HEK293T (cell line): ENCODE data around the gene DLX6.
A peak's percentile ranks its signal among the peaks of the same experiment; 100 is the strongest.
"Not testable (repeated sequence)": the region's sequence is repeated elsewhere in the genome, so short reads cannot be mapped to it uniquely, and the experiment has no call there.

Source experiments
- CTCF ChIA-PET: fragments of 350-600 bp; formaldehyde crosslinking; extraction: SDS; loops from one replicate; lab custom pipeline; 2021; ENCODE audit warnings: antibody characterized with exemption, inconsistent platforms; lab: Yijun Ruan, JAX
- POLR2A ChIA-PET: fragments of 350-600 bp; formaldehyde crosslinking; extraction: SDS; loops from one replicate; lab custom pipeline; 2020; ENCODE audit warnings: antibody characterized with exemption, inconsistent platforms; lab: Yijun Ruan, JAX
- DNase-seq: peaks from one replicate; pipeline ENCODE4 v3.0.0; 2012; ENCODE audit warnings: mixed read lengths; ENCODE audit errors: extremely low spot score
- ARNT ChIP-seq: fragments of 450-650 bp; IDR thresholded peaks from 2 replicates; pipeline ENCODE4 v1.6.1; 2017; ENCODE audit warnings: mild to moderate bottlenecking
- BHLHE40 ChIP-seq: fragments of 450-650 bp; IDR thresholded peaks from 2 replicates; pipeline ENCODE4 v1.6.1; 2016; ENCODE audit warnings: mild to moderate bottlenecking, moderate library complexity, borderline replicate concordance
- CTBP1 ChIP-seq: fragments of 450-650 bp; IDR thresholded peaks from 2 replicates; pipeline ENCODE4 v1.6.1; 2016; ENCODE audit warnings: borderline replicate concordance
- ELF4 ChIP-seq: fragments of 450-650 bp; IDR thresholded peaks from 2 replicates; pipeline ENCODE4 v1.6.1; 2017; ENCODE audit warnings: antibody characterized with exemption
- FOXA1 ChIP-seq: fragments of 450-650 bp; IDR thresholded peaks from 2 replicates; pipeline ENCODE4 v1.6.1; 2016; ENCODE audit warnings: mild to moderate bottlenecking
- FOXK2 ChIP-seq: fragments of 450-650 bp; IDR thresholded peaks from 2 replicates; pipeline ENCODE4 v1.6.1; 2016; ENCODE audit warnings: mild to moderate bottlenecking
- FOXM1 ChIP-seq: fragments of 450-650 bp; IDR thresholded peaks from 2 replicates; pipeline ENCODE4 v1.6.1; 2017; ENCODE audit warnings: mild to moderate bottlenecking, borderline replicate concordance
- HDGF ChIP-seq: fragments of 450-650 bp; IDR thresholded peaks from 2 replicates; pipeline ENCODE4 v1.6.1; 2017; ENCODE audit warnings: antibody characterized with exemption, borderline replicate concordance
- L3MBTL2 ChIP-seq: fragments of 450-650 bp; conservative IDR thresholded peaks from 2 replicates; pipeline ENCODE4 v1.6.1; 2016; ENCODE audit warnings: mild to moderate bottlenecking
- LEF1 ChIP-seq: fragments of 450-650 bp; IDR thresholded peaks from 2 replicates; pipeline ENCODE4 v1.6.1; 2017; ENCODE audit warnings: mild to moderate bottlenecking, borderline replicate concordance
- NFRKB ChIP-seq: fragments of 450-650 bp; IDR thresholded peaks from 2 replicates; pipeline ENCODE4 v1.6.1; 2016; ENCODE audit warnings: mild to moderate bottlenecking, moderate library complexity
- SP1 ChIP-seq: fragments of 450-650 bp; IDR thresholded peaks from 2 replicates; pipeline ENCODE4 v1.6.1; 2017
- SUZ12 ChIP-seq: fragments of 450-650 bp; IDR thresholded peaks from 2 replicates; pipeline ENCODE4 v1.6.1; 2016; ENCODE audit warnings: mild to moderate bottlenecking
- TARDBP ChIP-seq: fragments of 450-650 bp; IDR thresholded peaks from 2 replicates; pipeline ENCODE4 v1.6.1; 2016
- ZNF384 ChIP-seq: fragments of 450-650 bp; IDR thresholded peaks from 2 replicates; pipeline ENCODE4 v1.6.1; 2016
- TF ChIP-seq, protein P1 (sequence below): fragments of 450-650 bp; IDR thresholded peaks from 2 replicates; pipeline ENCODE4 v1.6.1; 2016

Gene DLX6

DNA sequence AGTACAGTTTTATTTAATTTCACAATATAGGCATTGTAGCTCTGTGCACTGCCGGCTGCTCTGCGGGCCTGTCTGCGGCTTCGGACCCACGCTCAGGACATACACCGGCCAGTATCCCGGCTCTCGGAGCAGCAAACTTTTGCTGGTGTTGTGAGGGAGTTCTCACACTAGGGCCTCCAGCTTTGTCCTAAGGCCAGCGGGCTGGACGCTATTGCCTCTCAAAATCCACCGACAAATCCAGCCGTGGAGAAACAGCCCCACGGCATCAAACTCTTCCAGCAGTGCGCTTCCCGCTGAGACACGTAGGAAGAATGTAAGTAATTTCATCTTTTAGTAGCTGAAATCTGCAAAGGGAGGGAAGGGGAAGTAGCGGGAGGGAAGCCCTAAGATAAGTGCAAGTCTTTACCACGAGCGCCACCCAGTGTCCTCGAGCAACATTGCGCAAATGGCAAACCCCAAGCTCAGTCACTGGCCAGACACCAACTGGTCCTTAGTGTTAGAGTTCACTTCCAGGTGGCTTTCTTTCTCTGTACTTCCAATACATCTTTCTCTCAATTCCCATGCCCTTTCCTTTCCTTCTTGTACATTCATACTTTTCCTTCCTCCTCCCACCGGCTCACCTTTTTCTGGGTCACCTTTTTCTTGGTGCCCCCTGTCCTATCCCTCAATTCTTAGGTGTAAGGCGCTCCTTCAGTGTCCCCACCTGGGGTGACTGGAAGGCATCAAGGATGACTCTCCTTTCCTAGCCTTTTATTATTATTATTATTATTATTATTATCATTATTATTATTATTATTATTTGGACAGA lies 22.3 kb downstream of the DLX6 start:
- TF ChIP-seq L3MBTL2 (no peak), CTBP1 (no peak), HDGF (no peak), SP1 (no peak), NFRKB (no peak), FOXM1 (no peak), SUZ12 (no peak), FOXK2 (no peak), BHLHE40 (no peak), TARDBP (no peak), ELF4 (no peak), FOXA1 (no peak), ZNF384 (no peak), ARNT (no peak), LEF1 (no peak)
- TF ChIP-seq, protein P1, sequence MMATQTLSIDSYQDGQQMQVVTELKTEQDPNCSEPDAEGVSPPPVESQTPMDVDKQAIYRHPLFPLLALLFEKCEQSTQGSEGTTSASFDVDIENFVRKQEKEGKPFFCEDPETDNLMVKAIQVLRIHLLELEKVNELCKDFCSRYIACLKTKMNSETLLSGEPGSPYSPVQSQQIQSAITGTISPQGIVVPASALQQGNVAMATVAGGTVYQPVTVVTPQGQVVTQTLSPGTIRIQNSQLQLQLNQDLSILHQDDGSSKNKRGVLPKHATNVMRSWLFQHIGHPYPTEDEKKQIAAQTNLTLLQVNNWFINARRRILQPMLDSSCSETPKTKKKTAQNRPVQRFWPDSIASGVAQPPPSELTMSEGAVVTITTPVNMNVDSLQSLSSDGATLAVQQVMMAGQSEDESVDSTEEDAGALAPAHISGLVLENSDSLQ: no peak
- peak; percentile 76 for DNase-seq
- ChIA-PET POLR2A (interaction anchor here (2.0 kb wide), 1 partner anchor 11 kb away, joined by 7 read pairs; no protein-coding TSS in a partner anchor), CTCF (interaction anchor here (0.5 to 1.9 kb wide), 8 partner anchors 11 to 1112 kb away, joined by 3 to 15 read pairs (median 4); no protein-coding TSS in a partner anchor)

DNA sequence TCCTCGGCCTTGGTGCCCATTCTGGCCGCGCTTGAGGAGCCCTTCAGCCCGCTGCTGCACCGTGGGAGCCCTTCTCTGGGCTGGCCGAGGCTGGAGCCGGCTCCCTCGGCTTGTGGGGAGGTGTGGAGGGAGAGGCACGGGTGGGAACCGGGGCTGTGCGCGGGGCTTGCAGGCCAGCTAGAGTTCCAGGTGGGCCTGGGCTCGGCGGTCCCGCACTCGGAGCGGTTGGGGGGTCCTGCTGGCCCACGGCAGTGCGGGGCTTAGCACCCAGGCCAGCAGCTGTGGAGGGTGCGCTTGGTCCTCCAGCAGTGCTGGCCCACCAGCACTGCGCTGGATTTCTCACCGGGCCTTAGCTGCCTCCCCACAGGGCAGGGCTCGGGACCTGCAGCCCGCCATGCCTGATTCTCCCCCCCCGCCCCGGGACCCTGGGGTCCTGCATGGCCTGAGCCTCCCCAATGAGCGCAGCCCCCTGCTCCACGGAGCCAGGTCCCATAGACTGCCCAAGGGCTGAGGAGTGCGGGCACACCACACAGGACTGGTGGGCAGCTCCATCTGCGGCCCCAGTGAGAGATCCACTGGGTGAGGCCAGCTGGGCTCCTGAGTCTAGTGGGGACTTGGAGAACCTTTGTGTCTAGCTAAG lies 29.0 kb downstream of the DLX6 start:
- CTCF ChIA-PET, DNase-seq, POLR2A ChIA-PET: not testable (repeated sequence)

DNA sequence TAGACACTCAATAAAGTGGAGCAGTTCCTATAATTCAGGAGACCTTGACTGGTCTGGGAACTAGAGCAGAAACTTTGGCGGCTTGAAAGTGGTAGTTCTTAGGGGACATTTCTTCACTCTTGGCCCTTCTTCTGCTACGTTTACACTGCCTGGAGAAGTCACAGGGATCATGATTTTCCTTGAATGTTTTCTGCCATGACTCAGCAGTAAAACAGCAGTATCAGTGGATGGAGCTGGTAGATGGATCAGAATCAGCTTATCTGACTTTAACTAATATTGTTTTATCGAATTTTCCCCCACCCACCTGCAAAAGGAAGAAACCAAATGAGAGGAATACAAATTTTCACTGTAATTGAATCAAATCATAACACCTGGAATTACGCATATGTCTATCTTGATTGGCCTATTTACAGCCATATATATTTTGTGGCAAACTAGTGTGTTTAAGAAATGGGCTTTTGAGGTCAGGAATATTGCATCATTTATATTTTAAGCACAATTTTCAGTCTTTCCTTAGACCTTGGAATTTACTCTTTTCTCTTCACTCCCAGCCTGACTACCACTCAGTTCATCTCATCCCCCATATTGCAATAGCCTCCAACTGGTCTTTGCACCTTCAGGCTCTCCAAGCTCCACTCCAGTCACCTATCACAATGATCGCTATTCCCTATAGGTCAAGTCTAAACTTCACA lies 34.2 kb downstream of the DLX6 start:
- TF ChIP-seq L3MBTL2: no peak
- TF ChIP-seq SUZ12: no peak
- CTCF ChIA-PET: no interaction called here
- POLR2A ChIA-PET: no interaction called here
- no peak for DNase-seq

DNA sequence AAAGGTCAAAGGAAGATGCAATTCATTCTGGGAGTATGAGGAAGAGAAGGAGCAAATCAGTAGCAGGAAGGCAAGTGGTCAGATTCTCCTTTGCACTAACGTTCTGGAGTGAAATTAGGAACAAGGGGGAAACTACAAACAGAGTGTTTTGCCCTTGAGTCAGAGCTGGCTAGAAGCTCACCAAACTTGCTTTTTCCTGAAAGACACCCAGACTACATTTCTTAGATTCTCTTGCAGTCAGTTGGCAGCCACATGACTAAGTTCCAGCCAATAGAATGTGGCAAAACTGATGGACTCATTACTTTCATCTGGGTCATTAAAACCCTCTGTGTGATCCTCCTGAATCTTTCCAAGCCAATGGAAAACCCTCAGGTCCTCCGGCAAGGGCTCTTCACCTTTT lies 37.9 kb downstream of the DLX6 start:
- TF ChIP-seq HDGF (no peak), FOXM1 (no peak), ELF4 (no peak), BHLHE40 (no peak), CTBP1 (no peak)
- CTCF ChIA-PET: no interaction called here
- no peak for DNase-seq
- POLR2A ChIA-PET: no interaction called here
